Prostate gland (tissue), 2 donors: ENCODE results near the gene CUL4A. TPM values are rescaled to one million over a fixed set of nuclear protein-coding genes. Genes with fewer than 3 reads are reported as not detected.
A peak's percentile ranks its signal among the peaks of the same experiment; 100 is the strongest.

Experiments
- DNase-seq: peaks from one replicate; pipeline ENCODE4 v3.0.0-alpha.2; 2019; ENCODE audit warnings: low spot score
- H3K27ac ChIP-seq, 2 donors: fragments of 200-600 bp; sonication (generic); 2 replicates each; pipeline ENCODE4 v1.5.1; 2017 to 2019
- H3K27me3 ChIP-seq: fragments of 200-600 bp; sonication (generic); replicated peaks from 2 replicates; pipeline ENCODE4 v1.5.1; 2019; ENCODE audit not compliant: insufficient read depth
- H3K36me3 ChIP-seq, 2 donors: fragments of 200-600 bp; sonication (generic); 1 replicate in 1 of 2; 2 replicates in 1 of 2; pipeline versions ENCODE4 v1.5.1 to v1.8.1; 2017 to 2019
- H3K4me1 ChIP-seq: fragments of 200-600 bp; sonication (generic); replicated peaks from 2 replicates; pipeline ENCODE4 v1.5.1; 2019
- H3K4me3 ChIP-seq, 2 donors: fragments of 200-600 bp; sonication (generic); 2 replicates each; pipeline ENCODE4 v1.5.1; 2017 to 2019
- H3K9me3 ChIP-seq: fragments of 200-600 bp; sonication (generic); 2 replicates; pipeline ENCODE4 v1.5.1; 2017
- CTCF ChIP-seq, 4 experiments: fragments of 200-600 bp in 2 of 4; fragments of 450-650 bp in 2 of 4; sonication (generic) in 2 of 4; IDR thresholded peaks; 1 replicate in 3 of 4; 2 replicates in 1 of 4; pipeline ENCODE4 v1.5.1; 2016 to 2019; ENCODE audit warnings: antibody characterized with exemption in 4 of 4, mild to moderate bottlenecking in 2 of 4, moderate library complexity in 2 of 4
- POLR2A ChIP-seq: fragments of 450-650 bp; IDR thresholded peaks from one replicate; pipeline ENCODE4 v1.6.1; 2016; ENCODE audit warnings: antibody characterized with exemption, mild to moderate bottlenecking
- POLR2AphosphoS5 ChIP-seq: sonication (generic); formaldehyde crosslinking; IDR thresholded peaks from one replicate; pipeline ENCODE4 v1.6.1; 2017; ENCODE audit warnings: antibody characterized with exemption
- WGBS: methylation state at CpG from one replicate; pipeline ENCODE4 v1.1.5; 2018; 5-methylcytosine and 5-hydroxymethylcytosine counted together
- intact Hi-C: fragments of 100-400 bp; cut with DNase I; formaldehyde crosslinking; loops from one replicate; pipeline ENCODE4 v1.14.2; 2022
- total RNA-seq, 2 donors: library from RNA; depleted of rRNA; stranded (reverse); fragments of >200 nt; gene quantifications; one replicate each; pipeline ENCODE4 v1.1.0, GENCODE V29; 2016

Gene CUL4A
- total RNA-seq, 2 donors from 2014 or later: 103 to 185 TPM

DNA sequence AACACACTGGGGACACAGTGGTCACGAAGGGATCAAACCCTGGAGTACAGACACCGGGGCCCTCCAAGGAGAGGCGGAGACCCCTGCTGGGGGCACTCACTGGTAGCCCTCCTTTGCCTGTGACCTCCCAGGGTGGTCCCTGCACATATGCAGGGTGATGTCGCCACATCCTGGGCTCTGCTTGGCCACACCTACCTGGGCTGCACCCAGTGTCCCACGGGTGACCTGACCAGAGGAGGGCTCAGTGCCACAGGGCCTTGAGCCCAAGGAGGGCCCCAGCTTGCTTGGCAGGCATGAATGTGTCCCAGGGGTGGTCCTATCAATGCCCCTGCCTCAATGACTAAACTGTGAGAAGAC, 5.1 kb upstream of the CUL4A start:
- 80% methylated on average over 4 of the region's 5 CpGs for WGBS
- no peak for DNase-seq
- no peak overlapping the region for H3K4me3 ChIP-seq
- intact Hi-C loops: no loop called here
- no peaks in the 10 kb centered on the region for H3K27me3 ChIP-seq
- H3K4me1 ChIP-seq: no peaks in the 10 kb centered on the region
- no peak overlapping the region for H3K27ac ChIP-seq
- TF ChIP-seq CTCF (IDR thresholded peaks at IDR 0.05): no peak
- TF ChIP-seq POLR2A: no peak
- no peak for TF ChIP-seq POLR2AphosphoS5
- no peaks in the 10 kb centered on the region for H3K36me3 ChIP-seq
- no peaks in the 10 kb centered on the region for H3K9me3 ChIP-seq

- Histone ChIP-seq H3K27me3 (no peaks in the 10 kb centered on the region), H3K9me3 (no peaks in the 10 kb centered on the region), H3K27ac (no peak overlapping the region), H3K4me1 (no peaks in the 10 kb centered on the region), H3K4me3 (no peak overlapping the region), H3K36me3 (no peaks in the 10 kb centered on the region)
- no peak for DNase-seq
- 73% methylated on average over 5 of the region's 5 CpGs for WGBS
- TF ChIP-seq POLR2A (no peak), POLR2AphosphoS5 (no peak), CTCF (IDR thresholded peaks at IDR 0.05) (no peak)
- intact Hi-C loops: loop anchor here (5.0 kb wide), 2 partner anchors 48 to 92 kb away; partner anchors contain the start of genes LAMP1 and PROZ
These were observed 3.9 kb upstream of the CUL4A start for GRCh38 chr13:113205428-113205931.

GRCh38 chr13:113207460-113207859, 2.0 kb upstream of the CUL4A start:
- intact Hi-C loops: loop anchor here (5.0 kb wide), 2 partner anchors 50 to 90 kb away; partner anchors contain the start of genes LAMP1 and PROZ
- WGBS: 21% methylated on average over 3 of the region's 3 CpGs
- H3K27me3 ChIP-seq: no peaks in the 10 kb centered on the region
- DNase-seq: no peak
- H3K36me3 ChIP-seq: no peaks in the 10 kb centered on the region
- H3K4me1 ChIP-seq: peaks cover 11% of the 10 kb centered on the region
- peak overlapping the region; percentile 94 to 96 for H3K4me3 ChIP-seq
- TF ChIP-seq CTCF (IDR thresholded peaks at IDR 0.05) (no peak), POLR2A (no peak), POLR2AphosphoS5 (no peak)
- H3K9me3 ChIP-seq: no peaks in the 10 kb centered on the region
- peak overlapping the region; percentile 99 for H3K27ac ChIP-seq

DNA sequence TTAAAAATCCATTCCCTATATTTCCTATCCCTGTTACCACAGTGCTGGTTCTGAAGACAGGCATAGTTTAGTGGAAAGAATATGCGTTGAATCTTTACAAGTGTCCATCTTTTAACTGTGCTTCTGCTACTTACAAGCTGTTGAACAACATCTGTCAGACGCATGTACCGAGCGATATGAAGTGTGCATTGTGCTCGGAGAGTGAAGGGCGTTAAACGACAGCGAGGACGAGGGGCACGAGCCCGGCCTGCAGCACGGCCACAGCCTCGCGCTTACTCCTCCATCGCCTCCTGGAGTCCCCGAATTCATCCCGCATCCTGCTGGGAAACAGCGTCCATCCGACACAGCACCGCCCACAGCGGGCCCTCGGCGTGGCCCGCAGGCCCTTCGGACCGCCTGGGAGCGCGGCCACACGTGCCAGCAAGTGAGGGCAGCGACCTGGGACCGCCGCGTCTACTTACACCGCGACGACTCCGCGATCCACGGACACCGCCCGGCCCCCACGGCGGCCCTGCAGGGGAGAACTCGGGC, 1.5 kb upstream of the CUL4A start:
- Histone ChIP-seq H3K9me3 (no peaks in the 10 kb centered on the region), H3K36me3 (no peaks in the 10 kb centered on the region), H3K27ac (peak overlapping the region; percentile 99), H3K27me3 (no peaks in the 10 kb centered on the region), H3K4me3 (peak overlapping the region; percentile 94 to 96), H3K4me1 (peaks cover 11% of the 10 kb centered on the region)
- intact Hi-C loops: loop anchor here (5.0 kb wide), 2 partner anchors 51 to 89 kb away; partner anchors contain the start of genes LAMP1 and PROZ
- DNase-seq: no peak
- TF ChIP-seq CTCF (IDR thresholded peaks at IDR 0.05) (no peak), POLR2A (no peak), POLR2AphosphoS5 (no peak)
- 0% methylated on average over 22 of the region's 44 CpGs for WGBS
